ENCODE data around the gene ST6GALNAC3. TPM values are rescaled to one million over a fixed set of nuclear protein-coding genes. Genes with fewer than 3 reads are reported as not detected.

The ST6GALNAC3 gene
- total RNA-seq, 1 donor from 2014 or later, result 11.0 TPM

- no peak for DNase-seq (ENCODE audit: low spot score, unreplicated experiment)
- Mint-ChIP-seq H3K27me3 (no peaks in the 10 kb centered on the region), H3K9me3 (ENCODE audit: low read depth) (no peaks in the 10 kb centered on the region), H3K4me3 (ENCODE audit: low read depth) (no peak overlapping the region), H3K36me3 (ENCODE audit: insufficient read depth) (no peaks in the 10 kb centered on the region), H3K4me1 (ENCODE audit: low read depth) (peaks cover 21% of the 10 kb centered on the region), H3K27ac (no peak overlapping the region)
- no peak for TF ChIP-seq CTCF (IDR thresholded peaks at IDR 0.05; ENCODE audit: unreplicated experiment)
Observed at GRCh38 chr1:76269155-76269554, 194.6 kb downstream of the ST6GALNAC3 start.

- Mint-ChIP-seq H3K27me3 (no peaks in the 10 kb centered on the region), H3K9me3 (ENCODE audit: low read depth) (no peaks in the 10 kb centered on the region), H3K27ac (no peak overlapping the region), H3K4me1 (ENCODE audit: low read depth) (peaks cover 15% of the 10 kb centered on the region), H3K36me3 (ENCODE audit: insufficient read depth) (no peaks in the 10 kb centered on the region), H3K4me3 (ENCODE audit: low read depth) (no peak overlapping the region)
- TF ChIP-seq CTCF (IDR thresholded peaks at IDR 0.05; ENCODE audit: unreplicated experiment), result no peak
- DNase-seq (ENCODE audit: low spot score, unreplicated experiment), result no peak
Observed at GRCh38 chr1:76274302-76274701, 199.8 kb downstream of the ST6GALNAC3 start.

GRCh38 chr1:76274718-76275117, 200.2 kb downstream of the ST6GALNAC3 start:
- Mint-ChIP-seq H3K27me3 (no peaks in the 10 kb centered on the region), H3K4me3 (ENCODE audit: low read depth) (no peak overlapping the region), H3K36me3 (ENCODE audit: insufficient read depth) (no peaks in the 10 kb centered on the region), H3K9me3 (ENCODE audit: low read depth) (no peaks in the 10 kb centered on the region), H3K4me1 (ENCODE audit: low read depth) (peaks cover 15% of the 10 kb centered on the region), H3K27ac (no peak overlapping the region)
- no peak for TF ChIP-seq CTCF (IDR thresholded peaks at IDR 0.05; ENCODE audit: unreplicated experiment)
- no peak for DNase-seq (ENCODE audit: low spot score, unreplicated experiment)

GRCh38 chr1:76278711-76279100, 204.2 kb downstream of the ST6GALNAC3 start:
- Mint-ChIP-seq H3K9me3 (ENCODE audit: low read depth) (no peaks in the 10 kb centered on the region), H3K4me1 (ENCODE audit: low read depth) (peaks cover 1% of the 10 kb centered on the region), H3K4me3 (ENCODE audit: low read depth) (no peak overlapping the region), H3K36me3 (ENCODE audit: insufficient read depth) (no peaks in the 10 kb centered on the region), H3K27ac (no peak overlapping the region), H3K27me3 (no peaks in the 10 kb centered on the region)
- DNase-seq (ENCODE audit: low spot score, unreplicated experiment), result no peak
- TF ChIP-seq CTCF (IDR thresholded peaks at IDR 0.05; ENCODE audit: unreplicated experiment), result no peak

GRCh38 chr1:76279101-76279748, 204.7 kb downstream of the ST6GALNAC3 start:
- H3K9me3 Mint-ChIP-seq (ENCODE audit: low read depth), result no peaks in the 10 kb centered on the region
- TF ChIP-seq CTCF (IDR thresholded peaks at IDR 0.05; ENCODE audit: unreplicated experiment), result no peak
- no peak for DNase-seq (ENCODE audit: low spot score, unreplicated experiment)
- H3K4me1 Mint-ChIP-seq (ENCODE audit: low read depth), result peaks cover 1% of the 10 kb centered on the region
- H3K36me3 Mint-ChIP-seq (ENCODE audit: insufficient read depth), result no peaks in the 10 kb centered on the region
- H3K4me3 Mint-ChIP-seq (ENCODE audit: low read depth), result no peak overlapping the region
- H3K27ac Mint-ChIP-seq, result no peak overlapping the region
- H3K27me3 Mint-ChIP-seq, result no peaks in the 10 kb centered on the region
